Stimulated activated naive CD8-positive, alpha-beta T cell treated with anti-CD3 and anti-CD28 coated beads, Interleukin-15, Interleukin-2, amounts not matched to agents 100 ng/mL and 50 ng/mL, for 24 hours (primary cell): ENCODE measurements around the gene STK24.

Experiments
- H3K27ac Mint-ChIP-seq: one replicate; pipeline ENCODE4 v1.8.0; 2021; ENCODE audit warnings: mild to moderate bottlenecking, mixed read lengths
- H3K27me3 Mint-ChIP-seq: one replicate; pipeline ENCODE4 v1.8.0; 2021; ENCODE audit warnings: mixed read lengths
- H3K36me3 Mint-ChIP-seq: one replicate; pipeline ENCODE4 v1.8.0; 2021; ENCODE audit warnings: low read depth, mixed read lengths
- H3K4me1 Mint-ChIP-seq: one replicate; pipeline ENCODE4 v1.8.0; 2021; ENCODE audit warnings: low read depth, mixed read lengths
- H3K4me3 Mint-ChIP-seq: one replicate; pipeline ENCODE4 v1.8.0; 2021; ENCODE audit warnings: mild to moderate bottlenecking, mixed read lengths
- H3K9me3 Mint-ChIP-seq: one replicate; pipeline ENCODE4 v1.8.0; 2021; ENCODE audit warnings: mixed read lengths

STK24 gene

GRCh38 chr13:98521461-98522247 is 55.3 kb downstream of the STK24 start:
- Mint-ChIP-seq H3K27me3 (no peaks in the 10 kb centered on the region), H3K9me3 (no peaks in the 10 kb centered on the region), H3K4me1 (peaks cover 99% of the 10 kb centered on the region), H3K4me3 (no peak overlapping the region), H3K27ac (peak overlapping the region; percentile 70), H3K36me3 (peaks cover 17% of the 10 kb centered on the region)

- H3K9me3 Mint-ChIP-seq: no peaks in the 10 kb centered on the region
- peaks cover 21% of the 10 kb centered on the region for H3K36me3 Mint-ChIP-seq
- H3K4me1 Mint-ChIP-seq: peaks cover 99% of the 10 kb centered on the region
- no peak overlapping the region for H3K4me3 Mint-ChIP-seq
- H3K27me3 Mint-ChIP-seq: no peaks in the 10 kb centered on the region
- peak overlapping the region; percentile 39 for H3K27ac Mint-ChIP-seq
Measured at GRCh38 chr13:98520674-98521449, 56.0 kb downstream of the STK24 start.

GRCh38 chr13:98519976-98520375 is 56.9 kb downstream of the STK24 start:
- H3K4me1 Mint-ChIP-seq: peaks cover 99% of the 10 kb centered on the region
- peak overlapping the region; percentile 73 for H3K27ac Mint-ChIP-seq
- H3K36me3 Mint-ChIP-seq: peaks cover 25% of the 10 kb centered on the region
- H3K27me3 Mint-ChIP-seq: no peaks in the 10 kb centered on the region
- H3K9me3 Mint-ChIP-seq: no peaks in the 10 kb centered on the region
- H3K4me3 Mint-ChIP-seq: no peak overlapping the region

- Mint-ChIP-seq H3K4me3 (peak overlapping the region; percentile 61), H3K9me3 (no peaks in the 10 kb centered on the region), H3K4me1 (peaks cover 99% of the 10 kb centered on the region), H3K36me3 (peaks cover 41% of the 10 kb centered on the region), H3K27ac (peak overlapping the region; percentile 95), H3K27me3 (no peaks in the 10 kb centered on the region)
Measured at GRCh38 chr13:98517576-98518310, 59.2 kb downstream of the STK24 start.

- H3K27me3 Mint-ChIP-seq: no peaks in the 10 kb centered on the region
- H3K4me1 Mint-ChIP-seq: peaks cover 99% of the 10 kb centered on the region
- no peaks in the 10 kb centered on the region for H3K9me3 Mint-ChIP-seq
- H3K36me3 Mint-ChIP-seq: peaks cover 50% of the 10 kb centered on the region
- peak overlapping the region; percentile 95 for H3K27ac Mint-ChIP-seq
- peak overlapping the region; percentile 53 for H3K4me3 Mint-ChIP-seq
Measured at GRCh38 chr13:98515818-98516465, 61.0 kb downstream of the STK24 start.

- H3K36me3 Mint-ChIP-seq: peaks cover 63% of the 10 kb centered on the region
- no peaks in the 10 kb centered on the region for H3K9me3 Mint-ChIP-seq
- peak overlapping the region; percentile 95 for H3K27ac Mint-ChIP-seq
- H3K4me1 Mint-ChIP-seq: peaks cover 100% of the 10 kb centered on the region
- peak overlapping the region; percentile 52 for H3K4me3 Mint-ChIP-seq
- no peaks in the 10 kb centered on the region for H3K27me3 Mint-ChIP-seq
Measured at GRCh38 chr13:98514288-98514687, 62.6 kb downstream of the STK24 start.

GRCh38 chr13:98513837-98514236 is 63.1 kb downstream of the STK24 start:
- Mint-ChIP-seq H3K9me3 (no peaks in the 10 kb centered on the region), H3K4me3 (peak overlapping the region; percentile 35), H3K27me3 (no peaks in the 10 kb centered on the region), H3K36me3 (peaks cover 67% of the 10 kb centered on the region), H3K27ac (peak overlapping the region; percentile 95), H3K4me1 (peaks cover 100% of the 10 kb centered on the region)

- H3K4me1 Mint-ChIP-seq: peaks cover 100% of the 10 kb centered on the region
- H3K4me3 Mint-ChIP-seq: no peak overlapping the region
- peaks cover 67% of the 10 kb centered on the region for H3K36me3 Mint-ChIP-seq
- no peaks in the 10 kb centered on the region for H3K9me3 Mint-ChIP-seq
- peak overlapping the region; percentile 95 for H3K27ac Mint-ChIP-seq
- no peaks in the 10 kb centered on the region for H3K27me3 Mint-ChIP-seq
Measured at GRCh38 chr13:98512774-98513665, 63.9 kb downstream of the STK24 start.

GRCh38 chr13:98511435-98511834 is 65.5 kb downstream of the STK24 start:
- Mint-ChIP-seq H3K4me1 (peaks cover 99% of the 10 kb centered on the region), H3K27ac (peak overlapping the region; percentile 23), H3K4me3 (no peak overlapping the region), H3K9me3 (no peaks in the 10 kb centered on the region), H3K27me3 (no peaks in the 10 kb centered on the region), H3K36me3 (peaks cover 67% of the 10 kb centered on the region)

- peaks cover 68% of the 10 kb centered on the region for H3K36me3 Mint-ChIP-seq
- peak overlapping the region; percentile 88 for H3K27ac Mint-ChIP-seq
- H3K9me3 Mint-ChIP-seq: no peaks in the 10 kb centered on the region
- peaks cover 99% of the 10 kb centered on the region for H3K4me1 Mint-ChIP-seq
- no peaks in the 10 kb centered on the region for H3K27me3 Mint-ChIP-seq
- H3K4me3 Mint-ChIP-seq: peak overlapping the region; percentile 49
Measured at GRCh38 chr13:98510156-98510509, 66.8 kb downstream of the STK24 start.

- Mint-ChIP-seq H3K4me1 (peaks cover 99% of the 10 kb centered on the region), H3K27ac (peak overlapping the region; percentile 88), H3K27me3 (no peaks in the 10 kb centered on the region), H3K9me3 (no peaks in the 10 kb centered on the region), H3K36me3 (peaks cover 66% of the 10 kb centered on the region), H3K4me3 (peak overlapping the region; percentile 49)
Measured at GRCh38 chr13:98509271-98510155, 67.4 kb downstream of the STK24 start.

GRCh38 chr13:98508685-98509084 is 68.2 kb downstream of the STK24 start:
- Mint-ChIP-seq H3K27ac (peak overlapping the region; percentile 88), H3K36me3 (peaks cover 66% of the 10 kb centered on the region), H3K4me3 (no peak overlapping the region), H3K9me3 (no peaks in the 10 kb centered on the region), H3K27me3 (no peaks in the 10 kb centered on the region), H3K4me1 (peaks cover 99% of the 10 kb centered on the region)

GRCh38 chr13:98508280-98508679 is 68.6 kb downstream of the STK24 start:
- Mint-ChIP-seq H3K36me3 (peaks cover 67% of the 10 kb centered on the region), H3K27me3 (no peaks in the 10 kb centered on the region), H3K4me3 (no peak overlapping the region), H3K4me1 (peaks cover 99% of the 10 kb centered on the region), H3K27ac (peak overlapping the region; percentile 88), H3K9me3 (no peaks in the 10 kb centered on the region)
